Measurements from ENCODE around the gene CNTN4.
"Not testable (repeated sequence)": the region's sequence is repeated elsewhere in the genome, so short reads cannot be mapped to it uniquely, and the experiment has no call there.

Gene CNTN4

DNA sequence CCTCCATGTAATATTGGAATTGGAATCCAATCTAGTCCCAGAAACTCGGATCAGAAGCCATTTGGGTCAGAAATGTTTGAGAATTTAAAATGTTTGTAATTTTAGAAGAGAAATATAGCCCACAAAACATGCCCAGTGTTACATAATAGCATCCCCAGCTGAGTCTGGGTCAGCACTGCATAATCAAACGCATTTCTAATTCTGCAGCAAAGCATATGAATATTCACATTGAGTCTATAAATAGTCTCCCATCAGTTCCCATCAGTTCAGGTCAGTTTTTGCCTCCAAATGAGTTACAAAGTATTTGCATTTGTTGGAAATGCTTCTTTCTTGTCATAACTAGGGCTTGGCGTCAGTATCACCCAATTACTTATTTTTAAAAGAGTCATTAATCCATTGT, 628.4 kb downstream of the CNTN4 start:
- no peak for DNase-seq

DNA sequence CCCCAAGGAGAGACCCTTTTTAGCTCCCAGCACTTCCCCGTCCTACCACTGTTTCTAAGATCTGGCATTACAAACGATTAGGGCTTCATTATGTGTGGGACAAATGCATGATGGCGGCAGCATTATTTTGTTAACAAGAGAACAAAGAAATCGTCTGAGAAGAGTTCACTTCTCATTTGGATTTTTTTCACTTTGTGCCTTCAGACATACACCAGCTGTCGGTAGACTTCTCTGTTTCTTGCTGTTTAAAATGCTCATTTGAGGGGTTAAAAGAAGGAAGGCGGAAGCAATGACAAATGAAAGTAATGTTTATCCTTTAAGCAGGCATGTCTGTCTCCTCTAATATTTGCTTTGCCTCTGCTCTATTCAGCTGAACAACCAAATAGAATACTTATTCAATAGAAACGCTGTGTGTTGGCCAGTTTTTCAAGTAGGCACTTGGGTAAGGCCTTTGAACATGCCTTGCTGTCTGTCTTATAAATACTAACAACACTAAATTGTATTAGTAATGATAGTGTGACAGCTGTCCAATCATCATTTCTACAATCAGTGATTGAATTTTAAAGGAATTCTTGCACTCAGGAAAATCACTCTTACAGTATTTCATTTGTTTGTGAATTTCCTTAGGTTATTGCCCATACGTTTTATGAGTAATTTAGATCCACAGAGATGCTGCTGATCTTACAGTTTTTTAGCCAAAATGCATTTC, 629.1 kb downstream of the CNTN4 start:
- DNase-seq: no peak

DNA sequence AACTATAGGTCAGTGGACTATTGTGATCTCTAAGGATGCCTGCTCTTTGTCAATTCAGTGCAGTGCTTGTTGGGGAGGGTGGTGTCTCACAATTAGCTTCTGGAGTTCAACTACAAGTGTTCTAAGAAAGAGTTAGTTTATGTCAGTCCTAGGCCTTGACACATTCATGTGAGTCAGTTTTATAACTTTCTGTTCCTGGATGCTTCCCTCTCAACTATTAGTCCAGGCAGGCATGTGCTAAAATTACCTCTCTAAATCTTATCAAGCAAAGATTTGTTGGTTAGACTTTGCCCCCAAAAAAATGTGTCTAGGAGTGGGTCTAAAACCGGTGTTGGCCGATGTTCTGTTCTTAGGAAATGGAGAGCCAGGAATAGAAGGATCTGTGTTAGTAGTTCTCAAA, 633.2 kb downstream of the CNTN4 start:
- DNase-seq: no peak

DNA sequence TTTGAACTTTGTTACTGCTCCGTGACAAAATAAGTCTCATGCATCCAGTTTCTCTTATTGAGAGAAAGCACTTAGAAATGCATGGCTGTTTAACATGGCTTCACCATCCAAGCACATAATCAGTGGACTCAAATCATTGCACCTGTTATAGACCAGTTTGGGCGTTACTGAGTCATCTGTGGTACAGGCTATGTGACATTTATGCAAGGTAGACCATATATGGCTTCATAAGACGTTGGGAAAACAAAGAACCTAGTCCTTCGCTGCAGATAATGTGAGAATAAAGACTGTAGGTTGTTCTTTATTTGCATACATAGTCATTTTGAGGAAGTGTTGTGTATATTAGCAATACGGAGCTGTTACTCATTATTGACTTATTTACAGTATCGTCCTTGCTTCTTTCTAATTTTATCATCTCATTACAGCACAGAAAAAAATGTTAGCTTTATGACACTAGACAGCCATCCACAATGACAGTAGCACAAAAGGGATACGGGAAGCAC, 636.8 kb downstream of the CNTN4 start:
- DNase-seq: no peak

DNA sequence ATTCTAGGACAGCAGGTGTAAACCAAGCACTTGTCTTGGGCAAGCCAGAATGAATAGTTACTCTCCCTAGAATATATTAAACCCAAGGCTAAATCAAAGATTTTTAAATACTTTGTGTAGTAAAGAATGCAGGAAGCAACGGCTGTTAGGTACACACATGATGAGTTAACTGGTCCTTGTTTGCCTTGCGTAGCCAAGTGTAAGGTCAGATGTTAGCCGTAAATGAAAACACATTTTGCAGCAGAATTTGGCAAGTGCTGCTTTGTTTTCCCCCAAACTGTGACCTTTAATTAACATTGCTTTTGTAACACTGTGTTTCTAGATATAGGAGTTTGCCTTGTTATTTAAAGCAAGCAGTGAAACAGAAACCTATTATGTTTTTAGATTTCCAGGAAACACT, 642.9 kb downstream of the CNTN4 start:
- DNase-seq: no peak

DNA sequence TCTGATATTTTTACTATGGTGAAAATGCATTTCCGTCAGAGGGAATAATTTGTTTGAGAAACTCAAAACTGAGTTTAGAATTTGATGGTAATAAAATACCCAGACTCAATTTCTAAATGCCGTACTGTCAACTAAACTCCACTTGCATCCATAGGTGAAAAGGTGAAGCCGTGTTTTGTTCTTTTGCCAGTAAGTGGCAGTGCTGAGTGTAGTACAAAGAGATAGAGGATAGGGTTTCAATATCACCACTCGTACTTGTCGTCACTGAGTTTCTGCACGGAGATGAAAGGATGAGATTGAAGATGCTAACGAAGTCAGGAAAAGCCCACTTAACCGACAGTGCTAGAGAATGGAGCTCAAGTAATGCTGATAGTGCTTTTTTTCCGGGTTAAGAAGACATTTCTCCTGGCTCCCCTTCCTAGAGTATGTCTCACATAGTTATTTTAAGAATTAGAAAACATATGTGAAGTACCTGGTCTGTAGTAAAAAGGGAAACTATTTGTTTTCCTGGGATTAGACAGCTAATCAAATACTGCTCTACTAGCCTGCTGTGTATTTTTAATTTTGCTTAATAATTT, 666.4 kb downstream of the CNTN4 start:
- peak; percentile 8 for DNase-seq

DNA sequence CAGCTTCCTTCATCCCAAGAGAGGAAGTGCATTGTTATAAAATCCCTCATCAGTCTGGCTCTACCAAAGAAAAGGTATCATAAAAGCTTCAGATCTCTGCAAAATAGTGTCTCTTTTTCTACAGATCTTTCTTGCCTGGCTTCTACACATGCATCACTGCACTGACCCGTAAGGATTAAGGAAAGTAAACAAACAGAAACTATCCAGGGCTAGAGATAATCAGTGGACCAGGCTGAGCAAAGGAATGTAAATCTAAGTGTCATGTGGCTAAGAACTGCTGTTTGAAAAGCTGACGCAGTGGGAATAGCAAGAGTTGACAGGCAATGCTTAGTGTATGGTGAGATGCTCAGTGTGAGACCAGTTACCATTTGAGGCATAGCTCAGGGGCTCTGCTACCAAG, 671.8 kb downstream of the CNTN4 start:
- DNase-seq: no peak

DNA sequence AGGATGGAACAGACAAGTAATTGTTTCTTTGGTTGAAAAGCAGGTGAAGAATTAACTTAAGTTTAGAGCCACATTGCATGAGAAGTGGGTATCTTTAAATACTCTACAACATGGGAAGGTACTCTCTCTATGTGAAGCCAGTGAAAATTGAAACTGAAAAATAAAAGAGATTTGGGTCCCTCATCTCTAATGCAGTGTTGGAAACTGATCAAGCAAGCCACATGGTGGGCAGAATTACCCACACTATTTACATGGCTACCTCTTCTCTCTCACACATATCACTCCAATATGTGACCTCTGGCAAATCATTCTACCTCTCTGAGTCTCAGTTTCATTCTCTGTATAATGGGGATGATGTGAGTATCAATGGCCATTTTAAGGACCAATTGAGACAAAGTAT, 672.5 kb downstream of the CNTN4 start:
- no peak for DNase-seq

DNA sequence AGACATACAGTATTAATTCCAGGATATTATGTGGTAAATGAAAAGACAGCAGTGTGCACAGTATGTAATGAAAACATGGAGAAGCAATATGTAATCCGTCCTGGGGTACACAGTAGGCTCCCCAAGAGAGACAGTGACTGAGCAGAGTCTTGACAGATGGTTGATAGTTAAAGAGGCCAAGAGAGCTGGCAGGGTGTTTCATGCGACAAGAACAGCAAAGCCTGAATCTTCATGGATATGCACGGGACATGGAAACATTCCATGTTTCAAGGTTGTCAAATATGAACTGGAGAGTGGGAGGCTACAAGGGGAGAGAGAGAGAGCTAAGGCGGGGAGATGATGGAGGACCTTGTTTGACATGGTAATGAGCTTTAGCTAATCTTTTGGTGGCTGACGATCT, 673.1 kb downstream of the CNTN4 start:
- DNase-seq: no peak

DNA sequence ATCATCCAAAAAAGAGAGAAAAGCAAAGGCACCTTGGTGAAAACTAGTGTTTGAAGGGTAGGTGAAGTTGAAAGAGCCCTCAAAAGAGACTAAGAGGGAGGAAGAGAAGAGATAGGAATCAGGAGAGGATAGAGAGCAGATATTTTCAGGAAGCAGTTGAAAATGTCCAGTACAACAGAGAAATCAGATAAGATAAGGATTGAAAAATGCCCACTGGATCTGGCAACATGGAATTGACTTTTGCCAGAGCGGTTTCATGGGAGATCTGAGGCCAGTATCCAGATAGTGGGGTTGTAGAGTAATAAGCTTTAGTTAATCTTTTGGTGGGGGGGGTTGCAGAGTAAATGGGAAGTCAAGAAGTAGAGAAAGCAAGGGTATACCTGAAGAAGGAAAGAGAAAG, 674.1 kb downstream of the CNTN4 start:
- DNase-seq: no peak

DNA sequence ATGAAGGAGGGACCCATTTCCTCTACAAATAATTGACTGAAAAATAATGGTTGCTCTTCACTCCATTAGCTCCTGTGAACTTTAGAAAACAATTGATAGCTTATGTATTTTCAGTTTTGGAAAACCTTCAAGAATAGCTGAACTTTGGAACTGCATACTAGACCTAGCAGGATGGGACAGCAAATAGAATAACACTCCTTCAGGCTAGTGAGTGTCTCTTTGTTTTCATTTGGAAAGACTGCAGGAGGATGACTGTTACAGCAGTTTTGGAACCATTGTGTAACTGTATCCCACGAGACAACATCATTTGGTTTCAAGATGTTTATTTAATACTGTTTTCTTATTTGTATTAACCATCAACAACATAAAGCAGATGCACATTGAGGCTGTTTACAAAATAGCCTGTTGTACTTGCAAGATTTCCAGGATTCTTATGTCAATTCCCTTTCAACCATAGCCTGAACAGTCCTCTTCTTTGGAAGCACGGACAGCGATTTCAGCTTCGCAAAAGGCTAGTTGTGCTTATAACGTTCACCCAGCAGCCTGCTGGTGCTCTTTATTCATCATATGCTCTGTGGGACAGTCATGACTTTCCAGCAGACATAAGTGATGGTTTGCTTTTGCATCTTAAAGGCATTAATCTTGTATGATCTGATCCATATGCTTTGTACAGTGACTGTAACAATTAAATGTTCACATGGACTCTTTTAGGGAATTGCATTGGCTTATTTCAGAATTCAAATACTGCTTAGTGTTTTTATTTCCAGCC, 676.0 kb downstream of the CNTN4 start:
- DNase-seq: no peak

DNA sequence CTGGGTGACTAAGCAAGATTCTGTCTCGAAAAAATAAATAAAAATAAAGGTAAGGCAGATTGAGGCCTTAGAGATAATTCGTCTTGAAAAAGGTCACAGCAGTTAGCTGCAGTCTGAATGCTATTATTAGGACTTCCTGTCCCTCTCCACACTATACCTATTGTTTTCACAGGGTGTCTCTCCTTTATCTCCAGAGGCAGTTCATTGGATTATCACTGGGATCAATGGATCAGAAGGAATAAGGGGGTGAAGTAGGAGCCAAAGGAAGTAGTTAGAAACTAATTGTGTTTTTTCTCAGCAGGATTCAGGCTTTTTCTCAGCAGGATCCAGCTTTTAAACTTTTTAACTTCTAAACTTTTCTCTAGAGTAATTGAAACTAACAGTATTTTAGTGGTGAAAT, 684.6 kb downstream of the CNTN4 start:
- DNase-seq: no peak

DNA sequence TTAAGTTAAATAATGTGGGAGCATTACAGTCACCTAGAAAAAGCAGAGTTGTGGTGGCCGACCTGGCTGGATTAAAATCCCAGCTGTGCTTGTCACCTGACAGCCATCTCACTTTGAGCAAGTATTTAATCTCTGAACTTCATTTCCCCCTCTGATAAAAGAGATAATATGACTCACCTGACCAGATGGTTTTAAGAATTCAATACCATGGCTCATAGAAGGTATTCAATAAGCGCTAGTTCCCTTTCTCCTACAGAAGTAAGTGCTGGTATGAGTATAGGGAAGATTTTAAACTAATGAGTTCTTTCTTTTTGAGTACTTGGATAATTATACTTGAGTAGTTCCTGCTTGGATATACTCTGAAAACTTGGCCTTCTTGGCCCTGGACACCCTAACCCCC, 686.0 kb downstream of the CNTN4 start:
- no peak for DNase-seq

DNA sequence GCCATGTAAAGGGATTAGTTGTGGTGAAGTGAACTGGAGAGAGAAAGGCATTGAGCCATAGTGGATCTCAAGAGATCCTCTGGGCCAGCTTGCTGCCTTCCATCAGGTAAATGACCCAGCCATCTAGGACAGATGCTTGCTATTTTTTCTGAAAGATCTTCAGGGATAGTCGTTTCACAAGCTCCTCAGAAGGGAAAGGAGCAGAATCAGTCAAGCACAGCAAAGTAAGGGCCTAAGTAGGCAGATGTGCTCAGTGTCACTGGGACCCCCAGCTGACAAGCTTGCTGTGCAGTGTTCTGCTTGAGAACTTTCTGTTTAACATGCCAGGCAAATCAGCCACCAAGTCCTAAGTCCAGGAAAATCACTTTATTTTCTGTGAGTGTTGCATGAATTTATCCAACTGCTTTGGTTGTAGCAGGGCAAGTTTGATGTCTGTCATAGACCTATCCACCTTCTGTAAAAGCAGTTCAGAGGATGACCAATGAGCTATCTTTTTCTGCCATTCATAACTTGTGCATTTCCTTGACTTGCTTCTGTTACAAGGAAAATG, 691.7 kb downstream of the CNTN4 start:
- DNase-seq: no peak

DNA sequence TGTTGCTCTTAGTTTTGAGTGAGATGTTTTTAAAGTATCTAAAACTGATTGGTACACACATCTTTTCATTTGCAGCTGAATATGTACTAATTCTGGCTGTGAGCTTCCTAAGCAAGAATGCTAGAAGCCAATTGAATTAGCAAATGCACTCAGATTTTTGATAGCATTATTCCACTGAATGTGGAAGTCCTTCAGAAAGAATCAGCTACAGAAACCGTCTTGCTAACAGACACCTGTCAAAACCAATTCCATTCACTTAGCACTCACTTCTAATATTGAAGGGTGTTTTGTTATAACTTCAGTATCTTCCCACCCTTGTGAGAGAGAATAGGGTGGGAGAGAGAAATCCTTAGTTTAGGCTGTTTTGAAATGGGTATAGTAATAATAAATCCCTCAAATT, 693.8 kb downstream of the CNTN4 start:
- no peak for DNase-seq

DNA sequence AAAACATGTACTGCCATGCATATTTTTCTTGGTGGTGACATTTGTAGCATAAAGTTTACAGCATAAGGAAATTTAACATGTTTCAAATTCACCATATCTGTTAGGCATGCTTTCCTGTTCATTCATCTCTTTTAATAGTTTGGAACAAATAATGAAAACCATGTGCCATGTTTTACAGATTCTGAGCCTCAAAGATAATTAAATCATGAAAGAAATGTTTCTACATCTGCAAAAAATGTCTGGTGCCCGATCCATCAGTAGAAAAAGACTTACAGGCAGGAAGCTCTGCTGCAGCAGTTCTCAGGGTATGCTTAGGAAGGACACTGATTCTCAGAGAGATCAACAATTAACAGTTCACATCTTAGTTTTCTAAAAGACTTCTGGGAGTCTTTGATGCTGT, 695.3 kb downstream of the CNTN4 start:
- no peak for DNase-seq

DNA sequence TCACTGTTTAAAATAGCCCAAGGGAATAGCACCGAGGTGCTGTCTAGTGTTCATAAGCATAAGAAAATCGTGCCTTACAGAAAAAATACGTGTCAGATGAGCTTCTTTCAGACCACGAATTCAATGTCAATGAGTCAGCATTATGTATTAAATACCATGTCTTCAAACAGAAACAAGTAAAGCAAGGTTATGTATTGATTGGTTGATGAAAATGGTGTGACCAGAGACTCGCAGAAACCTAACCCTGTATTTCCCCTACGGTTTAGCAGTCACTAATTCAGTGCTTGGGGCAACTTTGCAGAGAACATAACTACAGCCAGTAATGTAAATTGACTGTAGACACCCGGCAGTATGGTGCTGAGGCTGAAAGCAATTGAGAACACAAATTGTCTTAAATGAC, 703.8 kb downstream of the CNTN4 start:
- no peak for DNase-seq

DNA sequence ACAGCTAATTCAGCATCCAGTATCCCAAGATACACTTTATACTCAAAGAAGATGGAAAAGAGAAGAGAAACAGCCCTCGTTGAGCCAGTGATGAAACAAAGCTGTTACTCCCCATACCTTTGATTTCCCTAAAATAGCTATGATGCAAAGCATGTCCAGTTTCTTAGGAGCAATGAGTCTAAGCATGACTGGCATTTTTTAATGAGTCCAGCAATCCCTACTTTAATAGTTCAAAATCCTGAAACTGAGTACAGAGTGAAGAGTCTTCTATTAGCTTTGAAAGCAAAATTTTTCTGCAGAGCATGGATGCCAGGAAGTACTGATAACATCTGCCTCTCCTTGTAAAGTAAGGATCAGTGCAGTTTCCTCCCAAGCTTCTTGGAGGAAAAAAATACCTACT, 708.8 kb downstream of the CNTN4 start:
- DNase-seq: no peak

DNA sequence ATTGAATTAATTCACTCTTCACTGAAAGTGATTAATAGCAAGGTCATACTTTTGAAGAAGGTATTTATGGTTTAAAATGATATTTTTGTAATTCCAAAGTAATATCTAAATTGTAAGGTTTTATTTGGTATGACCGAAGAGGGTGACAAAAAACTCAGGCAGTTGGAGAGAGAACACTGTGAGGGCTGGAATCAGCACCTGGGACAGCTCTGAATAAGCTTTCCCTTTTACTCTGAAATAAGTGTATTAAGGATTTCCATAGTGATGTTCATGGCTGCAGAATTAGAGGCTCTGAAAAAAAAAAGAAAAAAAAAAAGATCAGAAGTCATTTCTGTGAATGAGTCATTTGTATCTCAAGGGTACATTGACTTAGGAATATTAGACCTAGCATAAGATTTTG, 712.1 kb downstream of the CNTN4 start:
- no peak for DNase-seq

DNA sequence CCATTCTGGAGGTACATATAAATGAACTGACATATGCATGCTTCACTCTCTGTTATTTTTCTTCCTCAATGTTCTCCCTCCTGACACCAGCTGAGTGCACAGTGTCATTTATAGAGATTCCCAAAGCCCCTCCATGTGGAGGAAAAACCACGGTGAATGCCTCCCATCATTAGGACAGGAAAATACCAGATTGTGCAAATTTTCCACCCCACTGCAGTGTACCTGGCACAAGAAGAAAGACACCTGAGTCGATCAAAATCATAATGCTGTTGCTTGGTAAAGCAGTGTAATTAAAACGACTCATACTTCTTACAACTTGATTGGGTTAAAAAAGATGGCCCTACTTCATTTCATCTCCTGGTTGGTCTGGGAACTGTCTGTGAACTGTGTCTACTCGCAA, 720.9 kb downstream of the CNTN4 start:
- no peak for DNase-seq

DNA sequence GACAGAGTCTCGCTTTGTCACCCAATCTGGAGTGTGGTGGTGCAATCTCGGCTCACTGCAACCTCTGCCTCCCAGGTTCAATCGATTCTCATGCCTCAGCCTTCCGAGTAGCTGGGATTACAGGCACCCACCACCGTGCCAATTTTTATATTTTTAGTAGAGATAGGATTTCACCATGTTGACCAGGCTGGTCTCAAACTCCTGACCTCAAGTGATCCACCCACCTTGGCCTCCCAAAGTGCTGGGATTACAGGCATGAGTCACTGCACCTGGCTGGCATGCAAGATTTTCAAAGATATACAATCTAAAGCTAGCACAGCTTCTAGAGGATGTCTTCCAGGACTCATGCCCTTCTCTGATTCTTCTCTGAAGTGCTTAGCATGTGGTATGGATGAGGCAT, 722.3 kb downstream of the CNTN4 start:
- DNase-seq: not testable (repeated sequence)

DNA sequence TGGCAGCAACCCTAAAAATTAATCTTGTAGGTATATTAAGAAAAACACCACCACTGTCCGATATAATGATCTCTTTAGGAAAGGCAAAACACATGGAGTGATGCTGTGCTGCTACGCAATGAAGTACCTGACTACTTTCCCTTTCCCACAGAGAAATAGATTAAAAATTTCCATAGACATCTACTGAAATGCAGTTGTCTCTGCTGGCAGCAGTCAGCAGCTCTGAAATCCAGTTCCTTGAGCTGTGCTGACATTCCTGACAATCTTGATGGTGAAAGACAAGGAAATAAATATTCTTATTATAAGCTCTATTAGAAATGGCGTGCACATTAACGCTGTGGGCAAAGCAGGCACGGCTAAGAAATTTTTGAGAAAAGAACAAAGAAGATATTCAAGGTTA, 723.9 kb downstream of the CNTN4 start:
- no peak for DNase-seq

DNA sequence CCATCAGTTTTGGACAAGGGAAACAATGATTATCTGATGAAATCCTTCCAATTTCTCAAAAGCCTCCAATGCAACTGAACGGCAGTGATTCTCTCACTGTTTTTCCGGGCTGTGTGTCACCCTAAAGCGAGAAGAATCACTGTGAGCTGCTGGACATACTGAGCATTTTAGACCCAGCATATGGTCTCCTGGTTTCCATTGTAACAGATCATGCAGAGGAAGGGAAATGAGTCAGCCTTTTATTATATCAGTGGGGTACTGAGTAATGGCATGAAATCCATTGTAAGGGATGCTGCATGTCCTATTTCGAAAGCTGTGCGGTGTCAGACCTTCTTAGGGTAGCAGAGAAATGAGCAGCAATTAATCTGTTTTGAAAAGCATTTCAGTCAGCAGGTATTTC, 724.4 kb downstream of the CNTN4 start:
- DNase-seq: no peak
